Stimulated activated CD4-positive, alpha-beta T cell treated with anti-CD3 and anti-CD28 coated beads, Interleukin-2, amount 100 ng/mL, for 24 hours (primary cell): Measurements from ENCODE around the gene SORCS3.

Source experiments
- DNase-seq, 2 donors: peaks; one replicate each; pipeline ENCODE4 v3.0.0-alpha.2; 2020

SORCS3 gene

DNA sequence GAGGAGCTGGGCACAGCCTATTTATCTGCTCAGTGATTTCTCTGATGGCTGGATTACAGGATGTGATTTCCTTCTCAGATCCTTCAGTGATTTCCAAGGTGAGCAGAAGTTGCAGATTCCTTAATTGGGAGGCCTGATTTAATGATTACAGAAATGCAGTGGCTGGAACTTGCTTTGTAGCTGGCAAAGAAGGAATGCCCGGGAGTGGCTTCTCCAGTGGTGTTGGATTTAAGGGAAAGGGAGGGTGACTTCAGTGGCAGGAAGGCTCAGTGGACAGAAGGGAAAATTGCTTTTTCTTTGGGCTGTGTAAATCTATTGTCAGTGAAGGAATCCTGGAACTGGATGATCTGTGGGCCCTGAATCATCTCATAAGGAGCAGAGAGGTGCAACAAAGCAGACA lies 5.1 kb downstream of the SORCS3 start:
- DNase-seq = no peak

DNA sequence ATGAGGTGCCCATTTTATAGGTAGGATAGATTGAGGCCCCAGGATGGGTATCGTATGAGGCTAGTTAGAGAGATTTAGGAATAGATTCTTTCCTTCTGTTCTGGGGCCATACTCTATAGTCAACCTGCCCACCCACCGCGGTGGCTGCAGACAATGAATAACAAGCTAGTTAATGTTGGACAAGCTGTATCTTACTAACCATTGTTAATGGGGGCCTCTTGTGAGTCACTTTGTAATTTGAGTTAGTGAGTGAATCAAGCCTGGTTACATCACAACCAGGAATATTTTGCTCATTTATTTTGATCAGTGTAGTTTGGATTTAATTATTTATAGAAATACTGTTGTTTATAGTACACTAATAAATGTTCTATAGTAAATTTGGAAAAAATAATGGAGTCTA lies 7.3 kb downstream of the SORCS3 start:
- DNase-seq = no peak

DNA sequence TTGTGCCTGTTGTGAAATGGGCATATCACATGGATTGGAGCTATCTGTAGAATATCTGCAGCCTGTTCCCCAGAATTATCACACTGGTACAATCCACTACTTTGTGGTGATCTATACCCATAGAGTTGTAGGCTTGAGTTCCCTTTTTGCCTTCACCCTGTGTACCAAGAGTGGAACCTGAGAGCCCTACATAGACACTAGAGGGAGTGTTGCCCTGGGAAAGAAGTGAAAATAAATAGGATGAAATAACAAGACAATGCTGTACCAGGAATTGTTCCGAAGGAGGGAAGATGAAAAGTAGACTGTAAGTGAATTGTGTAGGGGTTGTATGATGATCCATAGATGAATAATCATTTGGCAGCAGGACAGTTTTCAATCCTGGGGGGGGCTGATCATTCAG lies 9.0 kb downstream of the SORCS3 start:
- no peak for DNase-seq

GRCh38 chr10:104650635-104651331 lies 9.7 kb downstream of the SORCS3 start:
- no peak for DNase-seq

- no peak for DNase-seq
Measured at GRCh38 chr10:104657036-104657435, 15.9 kb downstream of the SORCS3 start.

GRCh38 chr10:104657457-104657856 lies 16.4 kb downstream of the SORCS3 start:
- DNase-seq = no peak

GRCh38 chr10:104658067-104658466 lies 17.0 kb downstream of the SORCS3 start:
- no peak for DNase-seq

DNA sequence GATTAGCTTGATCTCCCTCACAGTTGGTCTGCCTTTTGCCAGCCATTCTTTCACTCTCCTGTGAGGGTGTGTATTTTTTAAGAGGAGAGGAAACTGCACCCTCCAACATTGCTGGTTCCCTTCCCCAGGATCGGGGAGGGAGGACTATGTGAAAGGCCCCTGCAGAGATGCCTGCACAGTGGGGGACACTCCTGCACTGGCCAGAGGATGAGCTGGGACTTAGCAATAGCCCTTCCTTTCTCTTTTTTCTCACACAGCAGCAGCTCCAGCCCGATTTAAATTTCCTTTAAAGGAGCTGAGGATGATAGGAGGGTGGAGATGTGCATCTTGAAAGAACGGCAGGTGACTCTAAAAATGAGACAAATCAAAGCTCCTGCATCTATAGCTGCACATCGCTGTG lies 18.7 kb downstream of the SORCS3 start:
- no peak for DNase-seq

DNA sequence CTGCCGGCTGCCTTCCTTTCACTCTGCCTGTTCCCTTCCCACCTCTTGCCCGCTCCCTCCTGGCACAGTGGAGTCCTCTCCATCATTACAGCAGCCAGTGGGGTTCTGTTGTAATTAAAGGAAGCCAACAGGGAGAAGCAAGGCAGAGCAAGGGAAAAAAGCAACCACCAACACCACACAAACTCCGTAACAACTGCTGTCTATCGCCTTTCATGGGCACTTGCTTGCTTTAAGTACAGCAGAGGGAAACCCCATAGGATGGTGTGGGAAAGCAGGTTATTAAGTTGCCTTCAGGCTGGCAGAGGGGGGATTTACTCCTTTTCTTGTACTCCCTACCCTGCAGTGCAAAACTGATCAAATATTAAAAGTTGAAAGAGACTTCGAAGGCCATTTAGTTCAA lies 22.0 kb downstream of the SORCS3 start:
- DNase-seq = no peak

DNA sequence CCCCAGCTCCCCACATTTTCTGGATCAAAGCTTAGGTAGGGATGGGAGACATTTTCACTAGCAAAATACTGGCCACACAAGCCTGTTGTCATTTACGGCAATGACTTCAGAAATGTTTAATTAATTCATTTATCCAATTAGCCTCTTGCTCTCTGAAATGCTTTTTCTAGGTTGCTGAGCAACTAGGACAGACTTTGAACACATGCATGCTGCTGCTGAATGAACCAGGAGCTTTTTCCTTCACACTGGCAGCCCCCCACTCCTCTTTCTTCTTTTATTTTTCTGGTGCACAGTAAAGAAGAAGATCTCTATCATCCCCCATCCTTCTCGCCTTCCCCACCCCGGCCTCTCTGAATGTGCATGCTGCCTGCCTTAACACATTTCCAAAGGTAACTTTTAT lies 22.5 kb downstream of the SORCS3 start:
- DNase-seq = no peak

GRCh38 chr10:104664205-104664604 lies 23.1 kb downstream of the SORCS3 start:
- DNase-seq = no peak

DNA sequence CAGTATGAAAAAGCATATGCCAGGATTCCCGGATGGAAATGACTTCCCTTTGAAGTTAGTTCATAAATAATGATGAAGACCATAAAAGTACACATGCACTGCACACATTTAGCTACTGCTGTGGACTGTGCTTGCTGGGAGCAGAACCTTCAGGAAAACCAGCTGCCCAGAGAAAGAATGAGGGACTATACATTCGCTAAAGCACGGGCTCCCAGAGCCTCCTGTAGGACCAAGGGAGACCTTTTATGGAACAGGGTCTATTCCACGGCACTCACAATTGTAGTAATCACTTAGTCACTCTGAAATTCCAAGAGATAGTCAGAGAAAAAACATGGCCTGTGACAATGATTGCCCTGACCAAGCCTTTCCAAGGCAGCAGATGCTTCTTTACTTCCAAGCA lies 24.1 kb downstream of the SORCS3 start:
- no peak for DNase-seq

- no peak for DNase-seq
Measured at GRCh38 chr10:104666106-104666505, 25.0 kb downstream of the SORCS3 start.

- DNase-seq = no peak
Measured at GRCh38 chr10:104676874-104677273, 35.8 kb downstream of the SORCS3 start.

- DNase-seq = no peak
Measured at GRCh38 chr10:104678658-104679057, 37.6 kb downstream of the SORCS3 start.

GRCh38 chr10:104680467-104681401 lies 39.6 kb downstream of the SORCS3 start:
- no peak for DNase-seq

DNA sequence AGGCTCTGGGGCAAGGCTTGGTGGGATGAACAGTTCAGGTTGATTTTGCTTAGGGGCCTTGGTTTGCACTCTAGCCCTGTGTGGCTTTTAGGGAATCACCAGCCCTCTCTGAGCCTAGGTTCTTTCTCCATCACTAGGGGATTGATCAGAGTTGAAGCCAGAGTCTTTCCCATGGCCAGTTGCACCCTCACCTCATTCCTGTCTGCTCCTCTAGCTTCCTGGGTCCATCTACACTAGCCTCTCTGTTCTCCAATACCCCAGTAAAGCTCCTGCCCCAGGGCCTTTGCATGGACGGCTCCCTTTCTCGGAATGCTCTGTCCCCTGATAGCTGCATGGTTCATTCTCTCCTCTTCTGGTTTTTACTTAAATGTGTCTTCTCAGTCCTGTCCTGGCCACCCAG lies 40.4 kb downstream of the SORCS3 start:
- no peak for DNase-seq

DNA sequence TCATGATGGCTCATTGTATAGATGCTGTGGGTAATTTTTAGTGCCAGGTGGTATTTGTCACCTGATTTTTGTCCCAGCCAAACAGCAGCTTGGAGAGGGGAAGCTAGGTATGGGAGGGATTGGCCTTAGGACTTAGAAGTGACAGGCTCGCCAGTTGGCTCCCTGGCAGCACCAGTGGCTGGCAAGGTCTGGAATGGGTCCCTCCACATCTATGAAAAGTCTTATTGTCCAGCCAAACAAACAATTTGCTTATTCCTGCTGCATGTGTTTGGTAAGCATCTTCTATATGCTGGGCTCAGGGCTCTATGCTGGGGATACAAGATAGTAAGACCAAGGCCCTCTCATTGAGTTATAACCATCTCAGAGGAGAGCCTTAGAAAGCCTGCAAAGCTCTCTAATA lies 42.5 kb downstream of the SORCS3 start:
- no peak for DNase-seq

- no peak for DNase-seq
Measured at GRCh38 chr10:104686829-104687228, 45.7 kb downstream of the SORCS3 start.

- no peak for DNase-seq
Measured at GRCh38 chr10:104688251-104689042, 47.4 kb downstream of the SORCS3 start.

GRCh38 chr10:104689105-104689504 lies 48.0 kb downstream of the SORCS3 start:
- DNase-seq = no peak

DNA sequence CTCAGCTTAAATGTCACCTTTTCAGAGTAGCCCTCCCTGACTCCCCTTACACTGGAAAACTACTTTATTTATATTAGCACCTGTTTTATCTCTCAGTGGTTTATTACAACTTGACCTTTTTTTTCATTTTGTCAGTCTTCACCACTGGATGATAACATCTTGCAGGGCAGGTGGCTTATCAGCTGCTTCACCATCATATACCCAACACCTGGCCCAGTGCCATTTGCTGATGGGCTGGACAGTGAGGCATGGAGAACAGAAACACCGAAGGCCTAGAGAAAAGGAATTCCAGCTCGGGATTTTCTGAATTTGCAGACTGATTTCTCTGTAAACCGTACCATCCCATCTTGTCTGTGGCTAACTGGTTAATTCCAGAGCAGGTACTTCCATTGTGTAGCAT lies 48.5 kb downstream of the SORCS3 start:
- no peak for DNase-seq

- no peak for DNase-seq
Measured at GRCh38 chr10:104690101-104690500, 49.0 kb downstream of the SORCS3 start.

DNA sequence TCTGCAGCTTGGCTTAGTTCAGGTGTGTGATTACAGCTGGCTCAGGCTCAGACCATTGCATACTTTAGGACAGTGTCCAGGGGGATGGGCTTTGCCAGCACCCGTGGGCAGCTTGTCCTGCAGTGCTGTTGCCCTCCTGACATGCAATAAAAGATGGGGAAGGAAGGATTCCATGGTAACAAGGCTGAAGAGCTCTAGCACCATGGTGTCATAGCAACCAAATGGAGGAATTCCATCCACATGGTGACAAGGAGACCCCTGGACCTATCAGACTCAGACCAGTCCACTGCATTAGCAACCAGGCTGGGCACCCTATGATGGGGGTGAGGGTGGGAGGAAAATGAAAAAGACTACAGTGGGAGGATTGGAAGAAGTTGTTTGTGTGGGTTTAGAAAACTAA lies 49.9 kb downstream of the SORCS3 start:
- DNase-seq = no peak
